ENCODE data around the gene GRIK3. TPM values are rescaled to one million over a fixed set of nuclear protein-coding genes. Genes with fewer than 3 reads are reported as not detected.

GRIK3 gene
- total and polyA plus RNA-seq, 12 donors = 0.09 to 3.1 (median 0.69) TPM

DNA sequence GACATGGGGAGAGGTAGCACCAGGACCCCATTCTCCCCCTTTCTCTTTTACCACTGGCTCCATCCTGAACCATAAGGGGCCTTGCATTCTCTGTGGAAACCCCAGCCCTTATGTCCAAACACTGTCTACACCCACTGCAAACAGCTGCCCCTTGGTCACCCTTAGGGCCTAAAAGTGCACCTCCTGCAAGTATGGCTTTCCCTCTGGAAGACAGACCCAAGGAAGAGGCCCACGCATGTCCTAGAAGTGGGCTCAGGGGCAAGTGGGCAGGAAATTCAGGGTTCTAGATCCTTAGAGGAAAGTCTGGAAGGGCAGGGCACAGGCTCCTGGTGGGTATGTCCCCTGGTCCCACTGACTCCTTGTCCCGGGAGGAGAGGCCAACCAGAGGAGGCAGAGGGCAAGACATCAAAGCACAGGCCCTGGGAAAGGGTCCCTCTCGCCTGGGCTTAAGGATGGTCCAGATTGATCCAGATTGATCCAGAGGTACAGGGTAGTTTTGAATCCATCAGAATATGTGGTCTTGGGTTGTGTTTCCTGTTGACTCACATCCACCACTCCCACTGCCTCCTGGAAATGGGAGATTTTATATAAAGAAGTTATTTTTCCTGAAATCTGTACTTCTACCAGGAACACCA is 150.9 kb downstream of the GRIK3 start:
- no peaks in the 10 kb centered on the region for H3K27me3 ChIP-seq
- H3K4me1 ChIP-seq (replicated peaks in 1 of 2) = no peaks in the 10 kb centered on the region
- no peak overlapping the region for H3K4me3 ChIP-seq
- H3K9me3 ChIP-seq (replicated peaks in 1 of 3) = no peaks in the 10 kb centered on the region
- WGBS, 4 donors = 57 to 88% (median 79%) methylated on average over 1 to 3 of the region's 3 CpGs
- no peaks in the 10 kb centered on the region for H3K36me3 ChIP-seq (replicated peaks in 1 of 2)
- TF ChIP-seq CTCF (IDR thresholded peaks at IDR 0.05) (no peak), POLR2A (IDR thresholded peaks at IDR 0.05) (no peak)
- no peak overlapping the region for H3K27ac ChIP-seq
- peak in 1 of 7 donors; percentile 17 for DNase-seq
- intact Hi-C loops (cut with DNase I) = no loop called here

GRCh38 chr1:36882536-36883285 is 151.6 kb downstream of the GRIK3 start:
- 80 to 91% (median 91%) methylated on average over 11 of the region's 11 CpGs for WGBS, 4 donors
- DNase-seq = peak in 1 of 7 donors; percentile 13
- H3K36me3 ChIP-seq (replicated peaks in 1 of 2) = no peaks in the 10 kb centered on the region

DNA sequence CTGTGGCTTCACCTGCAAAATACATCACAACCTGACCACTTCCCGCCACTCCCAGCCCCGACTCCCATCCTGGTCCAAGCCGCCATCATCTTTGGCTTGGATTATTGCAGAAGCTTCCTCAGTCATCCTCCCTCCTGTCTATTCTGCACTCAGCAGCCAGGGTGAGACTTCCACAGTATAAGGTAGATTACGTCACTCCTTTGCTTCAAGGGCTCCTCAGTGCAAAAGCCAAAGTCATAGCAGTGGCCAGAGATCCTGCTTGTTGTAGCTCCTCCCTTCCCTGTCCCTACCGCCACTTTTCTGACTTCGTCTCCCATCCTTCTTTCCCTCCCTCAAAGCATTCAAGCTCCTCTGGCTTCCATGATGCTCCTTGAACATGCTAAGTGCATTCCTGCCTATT is 152.8 kb downstream of the GRIK3 start:
- H3K4me1 ChIP-seq (replicated peaks in 1 of 2) = no peaks in the 10 kb centered on the region
- intact Hi-C loops (cut with DNase I) = no loop called here
- H3K9me3 ChIP-seq (replicated peaks in 1 of 3) = no peaks in the 10 kb centered on the region
- DNase-seq = peak in 1 of 7 donors; percentile 31
- H3K4me3 ChIP-seq = no peak overlapping the region
- 87 to 95% (median 91%) methylated on average over 6 of the region's 6 CpGs for WGBS, 4 donors
- H3K27ac ChIP-seq = no peak overlapping the region
- TF ChIP-seq POLR2A (IDR thresholded peaks at IDR 0.05) = no peak
- no peak for TF ChIP-seq CTCF (IDR thresholded peaks at IDR 0.05)
- no peaks in the 10 kb centered on the region for H3K27me3 ChIP-seq
- H3K36me3 ChIP-seq (replicated peaks in 1 of 2) = no peaks in the 10 kb centered on the region

More at GRCh38 chr1:36882536-36883285, 151.6 kb downstream of the GRIK3 start:
- H3K9me3 ChIP-seq (replicated peaks in 1 of 3) = no peaks in the 10 kb centered on the region
- no peaks in the 10 kb centered on the region for H3K4me1 ChIP-seq (replicated peaks in 1 of 2)
- H3K27me3 ChIP-seq = no peaks in the 10 kb centered on the region
- H3K27ac ChIP-seq = no peak overlapping the region
- intact Hi-C loops (cut with DNase I) = no loop called here
- TF ChIP-seq POLR2A (IDR thresholded peaks at IDR 0.05) (no peak), CTCF (IDR thresholded peaks at IDR 0.05) (no peak)
- H3K4me3 ChIP-seq = no peak overlapping the region

DNA sequence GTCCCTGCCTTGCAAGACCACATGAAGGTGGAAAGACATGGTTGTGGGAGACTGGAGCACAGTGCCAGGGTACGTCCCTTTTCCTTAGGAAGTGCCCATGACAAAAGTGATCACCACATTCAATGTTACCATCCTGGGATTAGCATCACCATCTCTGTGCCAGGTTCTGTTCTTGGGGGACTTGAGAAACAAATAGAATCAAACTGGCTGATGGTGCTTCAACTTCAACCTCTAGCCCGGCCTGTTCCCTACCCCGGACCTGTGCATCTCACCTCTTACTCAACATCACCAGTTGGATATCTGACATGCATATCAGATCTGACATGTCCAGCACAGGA is 153.3 kb downstream of the GRIK3 start:
- DNase-seq = no peak
- Histone ChIP-seq H3K36me3 (replicated peaks in 1 of 2) (no peaks in the 10 kb centered on the region), H3K4me3 (no peak overlapping the region), H3K4me1 (replicated peaks in 1 of 2) (no peaks in the 10 kb centered on the region), H3K27ac (no peak overlapping the region), H3K9me3 (replicated peaks in 1 of 3) (no peaks in the 10 kb centered on the region), H3K27me3 (no peaks in the 10 kb centered on the region)
- intact Hi-C loops (cut with DNase I) = no loop called here
- WGBS, 4 donors = 85 to 90% (median 87%) methylated on average over 3 of the region's 3 CpGs
- TF ChIP-seq CTCF (IDR thresholded peaks at IDR 0.05) = no peak
- no peak for TF ChIP-seq POLR2A (IDR thresholded peaks at IDR 0.05)
